ENCODE data around the gene CCHCR1. TPM values are rescaled to one million over a fixed set of nuclear protein-coding genes. Genes with fewer than 3 reads are reported as not detected.

Gene CCHCR1
- total RNA-seq, 2 donors from 2014 or later: 9.6 to 13.4 TPM

Other genes starting within 250 kb of the CCHCR1 start
- 10 to 100 TPM; 27.2 to 37.8 TPM for gene GTF2H4, start 249.6 kb downstream of the CCHCR1 start, total RNA-seq
- gene VARS2, start 243.6 kb downstream of the CCHCR1 start, total RNA-seq: 10 to 100 TPM; 13.8 to 17.8 TPM
- under 1 TPM in 1 of 2 donors, not detected in 1; 0.29 TPM for gene SFTA2, start 225.6 kb downstream of the CCHCR1 start, total RNA-seq
- not detected for gene MUCL3, start 216.8 kb downstream of the CCHCR1 start, total RNA-seq
- gene MUC21, start 174.1 kb downstream of the CCHCR1 start, total RNA-seq: not detected
- gene MUC22, start 147.3 kb downstream of the CCHCR1 start, total RNA-seq: not detected
- not detected for gene C6orf15, start 45.2 kb downstream of the CCHCR1 start, total RNA-seq
- gene PSORS1C1, start 43.0 kb downstream of the CCHCR1 start, total RNA-seq: 1 to 10 TPM; 1.9 to 2.1 TPM
- not detected for gene CDSN, start 37.4 kb downstream of the CCHCR1 start, total RNA-seq
- gene PSORS1C2, start 18.7 kb downstream of the CCHCR1 start, total RNA-seq: not detected
- 1 to 10 TPM; 3.0 to 4.8 TPM for gene TCF19, start 787 bp upstream of the CCHCR1 start, total RNA-seq
- gene POU5F1, start 12.9 kb upstream of the CCHCR1 start, total RNA-seq: not detected
- 100 to 1,000 TPM; 410 to 411 TPM for gene HLA-C, start 114.3 kb upstream of the CCHCR1 start, total RNA-seq
- 100 to 1,000 TPM; 525 to 620 TPM for gene HLA-B, start 199.4 kb upstream of the CCHCR1 start, total RNA-seq
- gene MICA, start 245.8 kb upstream of the CCHCR1 start, total RNA-seq: 10 to 100 TPM; 16.5 to 20.5 TPM

Data from posterior vena cava (tissue), 2 donors.